OCI-LY7 (cell line): ENCODE results near the gene PIK3CB. TPM values are rescaled to one million over a fixed set of nuclear protein-coding genes. Genes with fewer than 3 reads are reported as not detected.

ENCODE experiments used
- BruUV-seq: library from RNA; stranded (reverse); fragments of 400-500 nt; replicated peaks from 2 replicates; lab custom pipeline; 2021; lab: Mats Ljungman, UMichigan
- CTCF ChIA-PET: fragments of 300-600 bp; sonication (Branson Sonifier 250); formaldehyde crosslinking; loops from one replicate; lab custom pipeline; 2022; ENCODE audit warnings: antibody characterized with exemption; ENCODE audit not compliant: unreplicated experiment; lab: Charles Lee
- POLR2A ChIA-PET: fragments of 300-600 bp; sonication (Branson Sonifier 250); formaldehyde crosslinking; loops from one replicate; lab custom pipeline; 2022; ENCODE audit warnings: antibody characterized with exemption; lab: Charles Lee
- DNase-seq: peaks from one replicate; pipeline ENCODE4 v3.0.0-alpha.2; 2015; ENCODE audit warnings: low spot score
- H2AFZ ChIP-seq: fragments of 200-600 bp; sonication (generic), shearing (Covaris generic); 2 replicates; pipeline ENCODE4 v1.6.1; 2014; ENCODE audit warnings: mild to moderate bottlenecking, antibody characterized with exemption, low read length, moderate library complexity
- H3K27ac ChIP-seq: fragments of 200-600 bp; sonication (generic); 2 replicates; pipeline ENCODE4 v1.5.1; 2014; ENCODE audit warnings: mixed run types, low read depth, mild to moderate bottlenecking, moderate library complexity, low read length, inconsistent platforms; ENCODE audit not compliant: poor library complexity, severe bottlenecking
- H3K36me3 ChIP-seq: fragments of 200-600 bp; sonication (generic); 2 replicates; pipeline ENCODE4 v1.6.1; 2014; ENCODE audit warnings: mild to moderate bottlenecking, antibody characterized with exemption, low read length, moderate library complexity, mixed read lengths; ENCODE audit not compliant: insufficient read depth
- H3K4me1 ChIP-seq: fragments of 200-600 bp; sonication (generic); 2 replicates; pipeline ENCODE4 v1.5.1; 2014; ENCODE audit warnings: mild to moderate bottlenecking, low read length; ENCODE audit not compliant: insufficient read depth, poor library complexity, severe bottlenecking
- H3K4me2 ChIP-seq: fragments of 200-600 bp; sonication (generic); 2 replicates; pipeline ENCODE4 v1.6.1; 2014; ENCODE audit warnings: mild to moderate bottlenecking, low read length
- H3K4me3 ChIP-seq: fragments of 200-600 bp; sonication (generic); 2 replicates; pipeline ENCODE4 v1.5.1; 2014; ENCODE audit warnings: mild to moderate bottlenecking, low read depth, low read length; ENCODE audit not compliant: poor library complexity, severe bottlenecking
- H3K79me2 ChIP-seq: fragments of 200-600 bp; sonication (generic); 2 replicates; pipeline ENCODE4 v1.6.1; 2016; ENCODE audit warnings: low read depth, mild to moderate bottlenecking, low read length, moderate library complexity, mixed read lengths; ENCODE audit not compliant: insufficient read depth
- H3K9me2 ChIP-seq: fragments of 200-600 bp; sonication (generic); 2 replicates; pipeline ENCODE4 v1.6.1; 2016; ENCODE audit warnings: mild to moderate bottlenecking, low read length, mixed read lengths; ENCODE audit not compliant: insufficient read depth
- H3K9me3 ChIP-seq: fragments of 200-600 bp; sonication (generic); 2 replicates; pipeline ENCODE4 v1.6.1; 2014; ENCODE audit warnings: mild to moderate bottlenecking, mixed run types, low read length, mixed read lengths
- H4K20me1 ChIP-seq: fragments of 200-600 bp; sonication (generic); 2 replicates; pipeline ENCODE4 v1.6.1; 2014; ENCODE audit warnings: mild to moderate bottlenecking, antibody characterized with exemption, low read length, moderate library complexity, mixed read lengths; ENCODE audit not compliant: insufficient read depth
- EZH2phosphoT487 ChIP-seq: fragments of 200-600 bp; sonication (generic); IDR thresholded peaks from 2 replicates; pipeline ENCODE4 v1.6.1; 2018; ENCODE audit warnings: low read depth, borderline replicate concordance, mild to moderate bottlenecking, mixed run types, antibody characterized with exemption, low read length, moderate library complexity, mixed read lengths
- intact Hi-C: fragments of 100-400 bp; cut with micrococcal nuclease; formaldehyde crosslinking; loops from one replicate; pipeline ENCODE4 v1.10.0; 2022; ENCODE audit not compliant: unreplicated experiment
- total RNA-seq, 2 experiments: library from RNA; depleted of rRNA in 1 of 2; stranded (reverse); fragments of >200 nt in 1 of 2; shearing (Covaris generic) in 1 of 2; gene quantifications; 2 replicates each; pipeline ENCODE4 v1.2.3, GENCODE V29; 2014 to 2022
- TF ChIP-seq, protein P1 (sequence below): fragments of 200-600 bp; sonication (generic); conservative IDR thresholded peaks from 2 replicates; pipeline ENCODE4 v1.5.1; 2014; ENCODE audit warnings: mild to moderate bottlenecking, antibody characterized with exemption, low read length, moderate library complexity, mixed read lengths

The PIK3CB gene
- total RNA-seq, 2 experiments from 2014 or later, result 8.2 to 23.6 TPM

DNA sequence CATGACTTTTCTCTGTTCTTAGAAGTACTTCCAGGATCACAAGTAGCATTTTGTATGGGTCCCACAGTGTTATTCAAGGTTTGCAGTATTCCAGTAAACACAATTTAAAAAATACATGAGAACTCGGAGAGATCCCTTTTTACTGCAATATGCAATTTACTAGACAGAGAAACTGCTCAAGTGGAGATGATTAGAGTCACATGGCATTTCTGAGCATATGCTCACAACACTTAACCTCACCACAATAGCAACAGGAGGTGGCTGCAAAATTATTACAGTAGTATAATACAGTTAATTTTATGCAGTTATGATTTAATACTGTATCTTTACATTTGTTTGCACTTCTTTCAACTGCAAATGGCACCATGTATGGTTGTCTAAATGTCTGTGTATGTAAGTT lies 87.5 kb downstream of the PIK3CB start:
- intact Hi-C loops, result no loop called here
- no peaks in the 10 kb centered on the region for H3K36me3 ChIP-seq
- POLR2A ChIA-PET, result no interaction called here
- H4K20me1 ChIP-seq, result no peaks in the 10 kb centered on the region
- H2AFZ ChIP-seq, result no peak overlapping the region
- H3K4me3 ChIP-seq, result no peak overlapping the region
- no peaks in the 10 kb centered on the region for H3K9me2 ChIP-seq
- TF ChIP-seq, protein P1, sequence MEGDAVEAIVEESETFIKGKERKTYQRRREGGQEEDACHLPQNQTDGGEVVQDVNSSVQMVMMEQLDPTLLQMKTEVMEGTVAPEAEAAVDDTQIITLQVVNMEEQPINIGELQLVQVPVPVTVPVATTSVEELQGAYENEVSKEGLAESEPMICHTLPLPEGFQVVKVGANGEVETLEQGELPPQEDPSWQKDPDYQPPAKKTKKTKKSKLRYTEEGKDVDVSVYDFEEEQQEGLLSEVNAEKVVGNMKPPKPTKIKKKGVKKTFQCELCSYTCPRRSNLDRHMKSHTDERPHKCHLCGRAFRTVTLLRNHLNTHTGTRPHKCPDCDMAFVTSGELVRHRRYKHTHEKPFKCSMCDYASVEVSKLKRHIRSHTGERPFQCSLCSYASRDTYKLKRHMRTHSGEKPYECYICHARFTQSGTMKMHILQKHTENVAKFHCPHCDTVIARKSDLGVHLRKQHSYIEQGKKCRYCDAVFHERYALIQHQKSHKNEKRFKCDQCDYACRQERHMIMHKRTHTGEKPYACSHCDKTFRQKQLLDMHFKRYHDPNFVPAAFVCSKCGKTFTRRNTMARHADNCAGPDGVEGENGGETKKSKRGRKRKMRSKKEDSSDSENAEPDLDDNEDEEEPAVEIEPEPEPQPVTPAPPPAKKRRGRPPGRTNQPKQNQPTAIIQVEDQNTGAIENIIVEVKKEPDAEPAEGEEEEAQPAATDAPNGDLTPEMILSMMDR, result no peak
- TF ChIP-seq EZH2phosphoT487, result no peak
- H3K4me2 ChIP-seq, result no peak overlapping the region
- DNase-seq, result no peak
- no peak overlapping the region for H3K27ac ChIP-seq
- no peaks in the 10 kb centered on the region for H3K4me1 ChIP-seq
- H3K79me2 ChIP-seq, result no peaks in the 10 kb centered on the region
- CTCF ChIA-PET, result no interaction called here
- no peaks in the 10 kb centered on the region for H3K9me3 ChIP-seq
- BruUV-seq, result no TSS peak

DNA sequence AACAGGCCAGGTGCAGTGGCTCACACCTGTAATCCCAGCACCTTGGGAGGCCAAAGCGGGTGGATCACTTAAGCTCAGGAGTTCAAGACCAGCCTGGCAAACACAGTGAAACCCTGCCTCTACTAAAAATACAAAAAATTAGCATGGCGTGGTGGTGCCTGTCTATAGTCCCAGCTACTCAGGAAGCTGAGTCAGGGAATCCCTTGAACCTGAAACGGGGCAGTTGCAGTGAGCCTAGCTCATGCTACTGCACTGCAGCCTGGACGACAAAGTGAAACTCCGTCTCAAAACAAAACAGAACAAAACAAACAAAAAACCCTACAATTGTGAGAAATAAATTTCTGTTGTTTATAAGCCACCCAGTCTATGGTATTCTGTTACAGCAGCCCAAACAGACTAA lies 94.7 kb downstream of the PIK3CB start:
- H3K4me3 ChIP-seq, result no peak overlapping the region
- no peak for DNase-seq
- no TSS peak for BruUV-seq
- no peak overlapping the region for H3K27ac ChIP-seq
- H3K4me2 ChIP-seq, result no peak overlapping the region
- POLR2A ChIA-PET, result interaction anchor here (0.8 kb wide), 1 partner anchor 22 kb away, joined by 4 read pairs; no protein-coding TSS in a partner anchor
- no peak overlapping the region for H2AFZ ChIP-seq
- CTCF ChIA-PET, result no interaction called here
- no peaks in the 10 kb centered on the region for H3K79me2 ChIP-seq
- intact Hi-C loops, result no loop called here
- H3K9me3 ChIP-seq, result no peaks in the 10 kb centered on the region
- no peaks in the 10 kb centered on the region for H3K4me1 ChIP-seq
- no peak for TF ChIP-seq EZH2phosphoT487
- TF ChIP-seq, protein P1, result no peak
- H3K9me2 ChIP-seq, result no peaks in the 10 kb centered on the region
- no peaks in the 10 kb centered on the region for H4K20me1 ChIP-seq
- H3K36me3 ChIP-seq, result peaks cover 11% of the 10 kb centered on the region; the same call in 1 of the 2 replicates

DNA sequence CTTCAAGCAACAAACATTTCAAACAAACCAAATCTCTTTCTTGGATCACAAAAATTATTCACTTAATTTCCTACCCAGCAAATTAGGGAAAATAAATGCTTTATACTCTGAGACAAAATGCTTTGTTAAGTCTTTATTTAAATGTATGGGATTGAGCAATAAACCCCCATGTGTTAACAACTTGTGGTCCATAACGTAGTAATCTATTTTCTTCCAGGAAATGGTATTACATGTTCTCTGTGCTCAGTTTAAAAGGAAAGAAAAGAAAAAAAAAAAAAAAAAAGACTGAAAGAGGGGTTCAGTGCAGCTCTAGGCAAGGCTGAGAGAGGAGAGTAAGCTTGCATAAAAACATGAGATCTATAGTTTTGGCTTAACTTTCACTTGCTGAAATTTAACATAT lies 102.3 kb downstream of the PIK3CB start:
- POLR2A ChIA-PET, result no interaction called here
- CTCF ChIA-PET, result no interaction called here
- no TSS peak for BruUV-seq

More for the DNA sequence above, 102.3 kb downstream of the PIK3CB start:
- Histone ChIP-seq H4K20me1 (no peaks in the 10 kb centered on the region), H3K9me2 (no peaks in the 10 kb centered on the region), H3K36me3 (peaks cover 20% of the 10 kb centered on the region; the same call in 1 of the 2 replicates), H3K79me2 (no peaks in the 10 kb centered on the region), H3K4me2 (no peak overlapping the region), H3K9me3 (no peaks in the 10 kb centered on the region), H2AFZ (no peak overlapping the region), H3K27ac (no peak overlapping the region), H3K4me3 (no peak overlapping the region), H3K4me1 (no peaks in the 10 kb centered on the region)
- intact Hi-C loops, result no loop called here
- no peak for DNase-seq
- no peak for TF ChIP-seq EZH2phosphoT487
- TF ChIP-seq, protein P1, result no peak
